GM12878 (cell line): ENCODE data around the gene BCAS3. TPM values are rescaled to one million over a fixed set of nuclear protein-coding genes. Genes with fewer than 3 reads are reported as not detected.

Source experiments
- ATAC-seq: fragments of 200-7000 bp; cut with Tn5 transposase; 3 replicates; pipeline ENCODE4 v1.9.1; 2020; ENCODE audit warnings: mild to moderate bottlenecking, moderate library complexity
- BruUV-seq: library from RNA; stranded (reverse); fragments of 400-500 nt; replicated peaks from 2 replicates; lab custom pipeline; 2021; lab: Mats Ljungman, UMichigan
- CTCF ChIA-PET: fragments of 300-600 bp; sonication (Branson Sonifier 250); formaldehyde crosslinking; extraction: SDS; loops from one replicate; lab custom pipeline; 2021; ENCODE audit warnings: inconsistent platforms; lab: Yijun Ruan, JAX
- POLR2A ChIA-PET: fragments of 350-600 bp; formaldehyde crosslinking; extraction: SDS; loops from one replicate; lab custom pipeline; 2021; ENCODE audit warnings: inconsistent platforms; lab: Charles Lee
- RAD21 ChIA-PET: fragments of 300-600 bp; sonication (Branson Sonifier 250); formaldehyde crosslinking; loops from one replicate; lab custom pipeline; 2023; ENCODE audit warnings: antibody characterized with exemption; ENCODE audit not compliant: unreplicated experiment; lab: Charles Lee
- SMC1A ChIA-PET: fragments of 300-600 bp; sonication (Branson Sonifier 250); formaldehyde crosslinking; loops from one replicate; lab custom pipeline; 2023; ENCODE audit not compliant: unreplicated experiment, uncharacterized antibody; lab: Charles Lee
- DNase-seq: peaks from one replicate; pipeline ENCODE4 v3.0.0-alpha.2; 2011; ENCODE audit warnings: low read depth, low spot score
- FAIRE-seq: peaks from 3 replicates; lab custom pipeline; 2011; peaks lifted over from hg19 to GRCh38; lab: Jason Lieb, UNC
- H2AFZ ChIP-seq: 2 replicates; pipeline ENCODE4 v1.6.0; 2011; ENCODE audit warnings: low read depth, low read length, control low read depth; ENCODE audit not compliant: control insufficient read depth
- H3K27ac ChIP-seq: 2 replicates; pipeline ENCODE4 v1.5.1; 2011; ENCODE audit warnings: control low read depth; ENCODE audit not compliant: control insufficient read depth, insufficient read depth
- H3K27me3 ChIP-seq, 2 experiments: replicated peaks in 1 of 2; 2 replicates each; pipeline versions ENCODE4 v1.6.0 to v1.6.1; 2011; ENCODE audit warnings: low read length in 1 of 2; ENCODE audit not compliant: control insufficient read depth in 2 of 2, insufficient read depth in 2 of 2
- H3K36me3 ChIP-seq, 2 experiments: 2 replicates each; pipeline ENCODE4 v1.5.1; 2011; ENCODE audit warnings: low read length in 1 of 2; ENCODE audit not compliant: control insufficient read depth in 2 of 2, insufficient read depth in 2 of 2
- H3K4me1 ChIP-seq: 2 replicates; pipeline ENCODE4 v1.6.1; 2011; ENCODE audit warnings: mild to moderate bottlenecking, low read length, moderate library complexity, mixed read lengths; ENCODE audit not compliant: control insufficient read depth, insufficient read depth
- H3K4me2 ChIP-seq: 2 replicates; pipeline ENCODE4 v1.6.0; 2011; ENCODE audit warnings: control low read depth; ENCODE audit not compliant: control insufficient read depth, insufficient read depth
- H3K4me3 ChIP-seq: fragments of 200-600 bp; sonication (generic); 2 replicates; pipeline ENCODE4 v1.5.1; 2016
- H3K79me2 ChIP-seq: 2 replicates; pipeline ENCODE4 v1.6.0; 2011; ENCODE audit warnings: low read length; ENCODE audit not compliant: control insufficient read depth, insufficient read depth
- H3K9ac ChIP-seq: 2 replicates; pipeline ENCODE4 v1.8.0; 2011; ENCODE audit warnings: low read length, control low read depth, mixed read lengths; ENCODE audit not compliant: control insufficient read depth, insufficient read depth
- H3K9me3 ChIP-seq: replicated peaks from 3 replicates; pipeline ENCODE4 v1.5.1; 2011; ENCODE audit warnings: mild to moderate bottlenecking, low read length; ENCODE audit not compliant: control insufficient read depth, insufficient read depth
- H4K20me1 ChIP-seq: 2 replicates; pipeline ENCODE4 v1.6.0; 2011; ENCODE audit not compliant: control insufficient read depth, insufficient read depth
- EED ChIP-seq: sonication (generic); IDR thresholded peaks from 2 replicates; pipeline ENCODE4 v1.6.1; 2016; ENCODE audit warnings: antibody characterized with exemption, low read depth
- GATAD2B ChIP-seq: fragments of 450-650 bp; conservative IDR thresholded peaks from 2 replicates; pipeline ENCODE4 v1.6.1; 2017; ENCODE audit warnings: low read depth, mild to moderate bottlenecking, moderate library complexity
- MEF2B ChIP-seq: fragments of 450-650 bp; IDR thresholded peaks from 2 replicates; pipeline ENCODE4 v1.6.1; 2018; ENCODE audit warnings: mild to moderate bottlenecking, moderate library complexity; ENCODE audit not compliant: partially characterized antibody, poor library complexity, severe bottlenecking
- NBN ChIP-seq: fragments of 450-650 bp; IDR thresholded peaks from 2 replicates; pipeline ENCODE4 v1.6.1; 2016
- NR2C1 ChIP-seq: fragments of 450-650 bp; IDR thresholded peaks from 2 replicates; pipeline ENCODE4 v1.6.1; 2017; ENCODE audit warnings: antibody characterized with exemption, mild to moderate bottlenecking, moderate library complexity
- PAX8 ChIP-seq: fragments of 450-650 bp; IDR thresholded peaks from 2 replicates; pipeline ENCODE4 v1.6.1; 2017; ENCODE audit warnings: mild to moderate bottlenecking, moderate library complexity
- RAD21 ChIP-seq: IDR thresholded peaks from 2 replicates; pipeline ENCODE4 v1.6.1; 2011; ENCODE audit warnings: mild to moderate bottlenecking, low read depth, low read length, moderate library complexity; ENCODE audit not compliant: insufficient read depth
- RELA ChIP-seq: fragments of 450-650 bp; IDR thresholded peaks from 2 replicates; pipeline ENCODE4 v1.8.0; 2014; ENCODE audit warnings: borderline replicate concordance; ENCODE audit not compliant: partially characterized antibody
- WGBS: methylation state at CpG from one replicate; pipeline ENCODE4 v1.1.6; 2016; ENCODE audit warnings: low lambda C conversion rate; ENCODE audit not compliant: insufficient replicate concordance, insufficient coverage; ENCODE audit errors: missing lambda C conversion rate; 5-methylcytosine and 5-hydroxymethylcytosine counted together
- in situ Hi-C: fragments of 300-500 bp; cut with MboI; formaldehyde crosslinking; loops from 9 replicates; pipeline ENCODE4 v1.14.3; 2018; ENCODE audit warnings: mixed read lengths
- intact Hi-C: fragments of 100-400 bp; cut with micrococcal nuclease; formaldehyde crosslinking; loops from one replicate; pipeline ENCODE4 v1.14.2; 2022; ENCODE audit not compliant: unreplicated experiment
- polyA plus RNA-seq, 11 experiments: library from polyadenylated mRNA; depleted of rRNA in 4 of 11; unstranded in 6 of 11; stranded (reverse) in 5 of 11; fragments of >200 nt; fragmentation: Nextera tagmentation in 4 of 11; fragmentation: Illumina TruSeq in 1 of 11; extraction: Ambion mirVana in 4 of 11; extraction: Trizol in 1 of 11; gene quantifications; 1 replicate in 1 of 11; 2 replicates in 10 of 11; pipeline versions ENCODE4 v1.2.1 to v1.2.3, GENCODE V29; 2011 to 2016; ENCODE audit warnings: inconsistent platforms in 2 of 11, missing spikeins in 2 of 11, low read depth in 1 of 11
- total RNA-seq, 4 experiments: library from RNA; depleted of rRNA in 3 of 4; stranded (reverse); fragments of >200 nt in 3 of 4; fragmentation: Illumina TruSeq in 1 of 4; extraction: Trizol in 1 of 4; gene quantifications; 2 replicates each; pipeline versions ENCODE4 v1.2.1 to v1.2.3, GENCODE V29; 2013 to 2021
- TF ChIP-seq, protein P1 (sequence below): IDR thresholded peaks from 2 replicates; pipeline ENCODE4 v1.6.1; 2012; ENCODE audit warnings: mild to moderate bottlenecking, low read depth, low read length
- TF ChIP-seq, protein P2 (sequence below): fragments of 450-650 bp; formaldehyde crosslinking; IDR thresholded peaks from 2 replicates; pipeline ENCODE4 v1.5.0; 2022; ENCODE audit warnings: mild to moderate bottlenecking, missing genetic modification characterization
- TF ChIP-seq, protein P3 (sequence below): IDR thresholded peaks from 2 replicates; pipeline ENCODE4 v1.6.1; 2011; ENCODE audit warnings: low read depth, low read length, improper control_type of control experiment, borderline replicate concordance
- TF ChIP-seq, protein P4 (sequence below): IDR thresholded peaks from 2 replicates; pipeline ENCODE4 v1.6.1; 2012; ENCODE audit warnings: low read depth, low read length, improper control_type of control experiment

Gene BCAS3
- total and polyA plus RNA-seq, 10 of the 15 experiments (the other 5 are each of a cell fraction or from before 2014, with no cell fraction given): 2.1 to 11.0 (median 6.6) TPM

DNA sequence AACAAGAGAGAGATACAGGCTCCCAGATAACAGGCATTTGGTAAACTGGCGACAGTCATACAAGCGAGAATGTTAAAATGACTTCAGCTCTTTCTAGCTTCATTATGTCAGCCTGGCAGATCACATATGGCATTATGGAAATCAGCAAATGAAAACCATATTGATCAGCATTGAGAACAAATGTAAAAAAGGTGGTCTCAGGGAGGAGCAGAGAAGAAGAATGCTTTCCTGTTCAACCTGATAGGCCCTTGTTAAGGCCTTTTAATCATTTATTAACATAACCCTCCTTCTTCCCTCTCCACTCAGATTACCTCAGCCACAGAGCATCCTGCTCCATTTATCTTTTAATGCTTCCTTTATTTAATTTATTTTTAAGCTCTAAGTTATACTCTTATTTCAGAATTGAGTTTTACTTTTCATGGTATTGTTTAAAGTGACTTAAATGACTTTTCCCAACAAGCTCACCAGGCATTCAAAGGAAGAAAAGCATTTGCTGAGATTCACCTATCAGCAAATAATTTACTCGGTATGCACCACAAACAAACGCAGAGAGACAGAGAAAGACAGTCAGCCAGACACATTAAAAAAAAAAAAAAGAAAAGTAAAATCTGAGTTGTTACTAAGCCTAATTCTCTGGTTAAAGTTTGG is 478.1 kb downstream of the BCAS3 start:
- ATAC-seq: no peak
- intact Hi-C loops (loop anchor here (10.0 kb wide), 1 partner anchor 151 kb away; no protein-coding TSS in a partner anchor), in situ Hi-C loops (no loop called here)
- WGBS: 78% methylated on average over 4 of the region's 4 CpGs
- no peak overlapping the region for H3K4me3 ChIP-seq
- no peaks in the 10 kb centered on the region for H3K36me3 ChIP-seq
- POLR2A ChIA-PET: no interaction called here
- no peak overlapping the region for H2AFZ ChIP-seq
- no peak for FAIRE-seq
- DNase-seq: no peak
- no TSS peak for BruUV-seq
- no peak overlapping the region for H3K4me2 ChIP-seq
- H3K9ac ChIP-seq: no peak overlapping the region
- no peak overlapping the region for H3K27ac ChIP-seq
- no peaks in the 10 kb centered on the region for H3K79me2 ChIP-seq
- SMC1A ChIA-PET: interaction anchor here (0.6 kb wide), 1 partner anchor 151 kb away, joined by 3 read pairs; no protein-coding TSS in a partner anchor
- no peaks in the 10 kb centered on the region for H4K20me1 ChIP-seq
- RAD21 ChIA-PET: no interaction called here
- TF ChIP-seq RAD21: no peak
- TF ChIP-seq RELA: no peak
- TF ChIP-seq, protein P1, sequence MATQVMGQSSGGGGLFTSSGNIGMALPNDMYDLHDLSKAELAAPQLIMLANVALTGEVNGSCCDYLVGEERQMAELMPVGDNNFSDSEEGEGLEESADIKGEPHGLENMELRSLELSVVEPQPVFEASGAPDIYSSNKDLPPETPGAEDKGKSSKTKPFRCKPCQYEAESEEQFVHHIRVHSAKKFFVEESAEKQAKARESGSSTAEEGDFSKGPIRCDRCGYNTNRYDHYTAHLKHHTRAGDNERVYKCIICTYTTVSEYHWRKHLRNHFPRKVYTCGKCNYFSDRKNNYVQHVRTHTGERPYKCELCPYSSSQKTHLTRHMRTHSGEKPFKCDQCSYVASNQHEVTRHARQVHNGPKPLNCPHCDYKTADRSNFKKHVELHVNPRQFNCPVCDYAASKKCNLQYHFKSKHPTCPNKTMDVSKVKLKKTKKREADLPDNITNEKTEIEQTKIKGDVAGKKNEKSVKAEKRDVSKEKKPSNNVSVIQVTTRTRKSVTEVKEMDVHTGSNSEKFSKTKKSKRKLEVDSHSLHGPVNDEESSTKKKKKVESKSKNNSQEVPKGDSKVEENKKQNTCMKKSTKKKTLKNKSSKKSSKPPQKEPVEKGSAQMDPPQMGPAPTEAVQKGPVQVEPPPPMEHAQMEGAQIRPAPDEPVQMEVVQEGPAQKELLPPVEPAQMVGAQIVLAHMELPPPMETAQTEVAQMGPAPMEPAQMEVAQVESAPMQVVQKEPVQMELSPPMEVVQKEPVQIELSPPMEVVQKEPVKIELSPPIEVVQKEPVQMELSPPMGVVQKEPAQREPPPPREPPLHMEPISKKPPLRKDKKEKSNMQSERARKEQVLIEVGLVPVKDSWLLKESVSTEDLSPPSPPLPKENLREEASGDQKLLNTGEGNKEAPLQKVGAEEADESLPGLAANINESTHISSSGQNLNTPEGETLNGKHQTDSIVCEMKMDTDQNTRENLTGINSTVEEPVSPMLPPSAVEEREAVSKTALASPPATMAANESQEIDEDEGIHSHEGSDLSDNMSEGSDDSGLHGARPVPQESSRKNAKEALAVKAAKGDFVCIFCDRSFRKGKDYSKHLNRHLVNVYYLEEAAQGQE: no peak
- TF ChIP-seq GATAD2B: no peak
- TF ChIP-seq, protein P2, sequence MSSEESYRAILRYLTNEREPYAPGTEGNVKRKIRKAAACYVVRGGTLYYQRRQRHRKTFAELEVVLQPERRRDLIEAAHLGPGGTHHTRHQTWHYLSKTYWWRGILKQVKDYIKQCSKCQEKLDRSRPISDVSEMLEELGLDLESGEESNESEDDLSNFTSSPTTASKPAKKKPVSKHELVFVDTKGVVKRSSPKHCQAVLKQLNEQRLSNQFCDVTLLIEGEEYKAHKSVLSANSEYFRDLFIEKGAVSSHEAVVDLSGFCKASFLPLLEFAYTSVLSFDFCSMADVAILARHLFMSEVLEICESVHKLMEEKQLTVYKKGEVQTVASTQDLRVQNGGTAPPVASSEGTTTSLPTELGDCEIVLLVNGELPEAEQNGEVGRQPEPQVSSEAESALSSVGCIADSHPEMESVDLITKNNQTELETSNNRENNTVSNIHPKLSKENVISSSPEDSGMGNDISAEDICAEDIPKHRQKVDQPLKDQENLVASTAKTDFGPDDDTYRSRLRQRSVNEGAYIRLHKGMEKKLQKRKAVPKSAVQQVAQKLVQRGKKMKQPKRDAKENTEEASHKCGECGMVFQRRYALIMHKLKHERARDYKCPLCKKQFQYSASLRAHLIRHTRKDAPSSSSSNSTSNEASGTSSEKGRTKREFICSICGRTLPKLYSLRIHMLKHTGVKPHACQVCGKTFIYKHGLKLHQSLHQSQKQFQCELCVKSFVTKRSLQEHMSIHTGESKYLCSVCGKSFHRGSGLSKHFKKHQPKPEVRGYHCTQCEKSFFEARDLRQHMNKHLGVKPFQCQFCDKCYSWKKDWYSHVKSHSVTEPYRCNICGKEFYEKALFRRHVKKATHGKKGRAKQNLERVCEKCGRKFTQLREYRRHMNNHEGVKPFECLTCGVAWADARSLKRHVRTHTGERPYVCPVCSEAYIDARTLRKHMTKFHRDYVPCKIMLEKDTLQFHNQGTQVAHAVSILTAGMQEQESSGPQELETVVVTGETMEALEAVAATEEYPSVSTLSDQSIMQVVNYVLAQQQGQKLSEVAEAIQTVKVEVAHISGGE: no peak
- no peak for TF ChIP-seq NR2C1
- no peak for TF ChIP-seq NBN
- TF ChIP-seq, protein P3, sequence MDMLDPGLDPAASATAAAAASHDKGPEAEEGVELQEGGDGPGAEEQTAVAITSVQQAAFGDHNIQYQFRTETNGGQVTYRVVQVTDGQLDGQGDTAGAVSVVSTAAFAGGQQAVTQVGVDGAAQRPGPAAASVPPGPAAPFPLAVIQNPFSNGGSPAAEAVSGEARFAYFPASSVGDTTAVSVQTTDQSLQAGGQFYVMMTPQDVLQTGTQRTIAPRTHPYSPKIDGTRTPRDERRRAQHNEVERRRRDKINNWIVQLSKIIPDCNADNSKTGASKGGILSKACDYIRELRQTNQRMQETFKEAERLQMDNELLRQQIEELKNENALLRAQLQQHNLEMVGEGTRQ: no peak
- TF ChIP-seq EED: no peak
- TF ChIP-seq PAX8: no peak
- TF ChIP-seq, protein P4, sequence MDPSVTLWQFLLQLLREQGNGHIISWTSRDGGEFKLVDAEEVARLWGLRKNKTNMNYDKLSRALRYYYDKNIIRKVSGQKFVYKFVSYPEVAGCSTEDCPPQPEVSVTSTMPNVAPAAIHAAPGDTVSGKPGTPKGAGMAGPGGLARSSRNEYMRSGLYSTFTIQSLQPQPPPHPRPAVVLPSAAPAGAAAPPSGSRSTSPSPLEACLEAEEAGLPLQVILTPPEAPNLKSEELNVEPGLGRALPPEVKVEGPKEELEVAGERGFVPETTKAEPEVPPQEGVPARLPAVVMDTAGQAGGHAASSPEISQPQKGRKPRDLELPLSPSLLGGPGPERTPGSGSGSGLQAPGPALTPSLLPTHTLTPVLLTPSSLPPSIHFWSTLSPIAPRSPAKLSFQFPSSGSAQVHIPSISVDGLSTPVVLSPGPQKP: no peak
- TF ChIP-seq MEF2B: no peak
- H3K27me3 ChIP-seq: no peaks in the 10 kb centered on the region
- CTCF ChIA-PET: no interaction called here
- no peaks in the 10 kb centered on the region for H3K4me1 ChIP-seq
- H3K9me3 ChIP-seq: no peaks in the 10 kb centered on the region
